Adrenal gland (tissue), 12 donors: Measurements from ENCODE around the gene DGCR8. TPM values are rescaled to one million over a fixed set of nuclear protein-coding genes. Genes with fewer than 3 reads are reported as not detected.

Source experiments
- DNase-seq, 7 donors: peaks; one replicate each; pipeline ENCODE4 v3.0.0-alpha.2; 2019 to 2020
- H3K27ac ChIP-seq, 5 donors: fragments of 200-600 bp; sonication (generic) in 4 of 5; 1 replicate in 3 of 5; 2 replicates in 2 of 5; pipeline versions ENCODE4 v1.5.1 to v1.8.0; 2016 to 2020; ENCODE audit warnings: mild to moderate bottlenecking in 1 of 5
- H3K27me3 ChIP-seq: fragments of 200-600 bp; 2 replicates; pipeline ENCODE4 v1.8.0; 2021
- H3K36me3 ChIP-seq, 2 donors: fragments of 200-600 bp; replicated peaks in 1 of 2; 1 replicate in 1 of 2; 2 replicates in 1 of 2; pipeline versions ENCODE4 v1.5.1 to v1.8.0; 2018 to 2022
- H3K4me1 ChIP-seq, 2 donors: fragments of 200-600 bp; replicated peaks in 1 of 2; 1 replicate in 1 of 2; 2 replicates in 1 of 2; pipeline versions ENCODE4 v1.5.1 to v1.8.0; 2018 to 2021
- H3K4me3 ChIP-seq, 4 donors: fragments of 200-600 bp; sonication (generic) in 3 of 4; one replicate each; pipeline ENCODE4 v1.5.1; 2016 to 2018
- H3K9me3 ChIP-seq, 3 donors: fragments of 200-600 bp; sonication (generic) in 1 of 3; replicated peaks in 1 of 3; 1 replicate in 2 of 3; 2 replicates in 1 of 3; pipeline versions ENCODE4 v1.5.1 to v1.8.0; 2016 to 2021
- CTCF ChIP-seq, 6 experiments: fragments of 450-650 bp in 4 of 6; fragments of 200-600 bp in 2 of 6; sonication (generic) in 1 of 6; IDR thresholded peaks; 1 replicate in 5 of 6; 2 replicates in 1 of 6; pipeline versions ENCODE4 v1.5.1 to v1.8.0; 2016 to 2021; ENCODE audit warnings: antibody characterized with exemption in 6 of 6, mild to moderate bottlenecking in 2 of 6, moderate library complexity in 1 of 6
- POLR2A ChIP-seq, 2 donors: fragments of 450-650 bp; IDR thresholded peaks; one replicate each; pipeline ENCODE4 v1.6.1; 2017; ENCODE audit warnings: antibody characterized with exemption in 2 of 2, mild to moderate bottlenecking in 2 of 2, moderate library complexity in 1 of 2
- WGBS, 4 donors: extraction: QIAGEN DNeasy Blood & Tissue Kit in 2 of 4; methylation state at CpG; one replicate each; pipeline versions ENCODE4 v1.1.5 to v1.1.7; 2013 to 2017; 5-methylcytosine and 5-hydroxymethylcytosine counted together
- intact Hi-C, 2 donors: fragments of 100-400 bp; cut with DNase I; formaldehyde crosslinking; loops; one replicate each; pipeline versions ENCODE4 v1.14.1 to v1.15.0; 2022 to 2023
- microRNA counts, 2 donors: library from miRNA; unstranded; fragments of <30 nt; microRNA quantifications; one replicate each; lab custom pipeline; 2016
- microRNA-seq, 3 donors: library from miRNA; unstranded; fragments of <30 nt; microRNA quantifications; one replicate each; pipeline ENCODE4, GENCODE V29; 2017 to 2020
- polyA plus RNA-seq, 3 donors: library from polyadenylated mRNA; stranded (reverse); fragments of 200-250 nt in 2 of 3; fragments of 350-450 nt in 1 of 3; fragmentation: Illumina TruSeq in 1 of 3; extraction: RNeasy Lipid Tissue Mini Kit (QIAGEN cat#74804) in 1 of 3; gene quantifications; one replicate each; pipeline ENCODE4 v1.2.3, GENCODE V29; 2013 to 2014
- small RNA-seq, 2 donors: library from RNA; depleted of rRNA; stranded (forward); fragments of <200 nt; gene quantifications; one replicate each; pipeline ENCODE3, GENCODE V24; 2016
- total RNA-seq, 9 donors: library from RNA; depleted of rRNA in 4 of 9; stranded (reverse); fragments of >200 nt in 4 of 9; fragments of 120-200 nt in 1 of 9; fragmentation: NEBNext Ultra II Directional in 1 of 9; extraction: Animal tissue kit (Norgen Biotek cat#: 25700) in 1 of 9; gene quantifications; one replicate each; pipeline versions ENCODE4 v1.1.0 to v1.2.4, GENCODE V29; 2013 to 2023
- donor health status: healthy with polysubstance abuse.
- donor health status: Bipolar disorder and iron deficiency.
- donor health status: DM: yes; HTN: yes; CAD: no.
- donor health status: DM: no; HTN: no; CAD: no.
- donor health status: DM: no; HTN: no; CAD: no.
- donor health status: DM: yes; HTN: yes; CAD: no.

DGCR8 gene
- total and polyA plus RNA-seq, 12 donors, result 7.2 to 32.2 (median 22.4) TPM

- no peak for DNase-seq
- Histone ChIP-seq H3K9me3 (no peaks in the 10 kb centered on the region), H3K27me3 (no peaks in the 10 kb centered on the region), H3K4me3 (no peak overlapping the region), H3K36me3 (no peaks in the 10 kb centered on the region), H3K27ac (no peak overlapping the region), H3K4me1 (peaks cover 0 to 7% of the 10 kb centered on the region in 2 donors)
- whole genome bisulfite sequencing, 4 donors, result 73 to 88% (median 83%) methylated on average over 8 to 10 of the region's 10 CpGs
- no peak for TF ChIP-seq POLR2A (IDR thresholded peaks at IDR 0.05)
- no peak for TF ChIP-seq CTCF (IDR thresholded peaks at IDR 0.05)
- intact Hi-C loops, result no loop called here
These were observed 80.0 kb downstream of the DGCR8 start for GRCh38 chr22:20160041-20160440.

MicroRNAs encoded within 50 kb of the gene (microRNA counts, 767-probe panel; counts per million panel counts)
- microRNA hsa-miR-1306-3p (lab: Ali Mortazavi, UCI), result 0 counts per million in 2 donors
- microRNA hsa-miR-185-5p (lab: Ali Mortazavi, UCI), result 4,532 to 5,232 counts per million in 2 donors

Small RNA genes lying within 50 kb of the gene (microRNA-seq; reads per million reads assigned to microRNA genes)
- gene MIR185, result 485 to 1,220 (median 707) reads per million in 3 donors
- gene MIR6816, result 0 to 0.38 (median 0.28) reads per million in 3 donors

Small RNA genes lying within 50 kb of the gene (small RNA-seq; reads per million reads assigned to genes)
- gene MIR185 (3.8 reads per million in 2 donors), gene MIR6816 (0 to 0.12 reads per million in 2 donors), gene RF00017 (0 reads per million in 2 donors), gene RF00599 (0 reads per million in 2 donors)

Other genes starting within 250 kb of the DGCR8 start
- gene GNB1L, start 225.4 kb upstream of the DGCR8 start, total RNA-seq, result 1 to 10 TPM in 8 of 9 donors, under 1 TPM in 1; 0.26 to 6.6 (median 3.1) TPM
- gene GNB1L, start 225.4 kb upstream of the DGCR8 start, polyA plus RNA-seq, result 1 to 10 TPM in 2 of 3 donors, not detected in 1; 4.3 to 6.2 TPM
- 10 to 100 TPM in 7 of 9 donors, 1 to 10 TPM in 2; 5.5 to 17.5 (median 12.1) TPM for gene RTL10, start 225.4 kb upstream of the DGCR8 start, total RNA-seq
- gene RTL10, start 225.4 kb upstream of the DGCR8 start, polyA plus RNA-seq, result 10 to 100 TPM in 1 of 3 donors, 1 to 10 TPM in 2; 5.8 to 14.1 (median 7.9) TPM
- 100 to 1,000 TPM; 268 to 743 (median 469) TPM for gene COMT, start 138.5 kb upstream of the DGCR8 start, total RNA-seq
- 100 to 1,000 TPM in 1 of 3 donors, 10 to 100 TPM in 2; 51.3 to 220 (median 65.5) TPM for gene COMT, start 138.5 kb upstream of the DGCR8 start, polyA plus RNA-seq
- gene TXNRD2, start 138.4 kb upstream of the DGCR8 start, total RNA-seq, result 10 to 100 TPM; 41.7 to 74.2 (median 57.9) TPM
- gene TXNRD2, start 138.4 kb upstream of the DGCR8 start, polyA plus RNA-seq, result 100 to 1,000 TPM in 2 of 3 donors, 10 to 100 TPM in 1; 39.6 to 171 (median 148) TPM
- gene ARVCF, start 63.4 kb upstream of the DGCR8 start, total RNA-seq, result 10 to 100 TPM in 6 of 9 donors, 1 to 10 TPM in 3; 8.4 to 46.1 (median 18.4) TPM
- gene ARVCF, start 63.4 kb upstream of the DGCR8 start, polyA plus RNA-seq, result 10 to 100 TPM in 2 of 3 donors, 1 to 10 TPM in 1; 1.2 to 74.8 (median 18.8) TPM
- gene TANGO2, start 59.1 kb upstream of the DGCR8 start, total RNA-seq, result 10 to 100 TPM; 36.3 to 87.0 (median 46.0) TPM
- gene TANGO2, start 59.1 kb upstream of the DGCR8 start, polyA plus RNA-seq, result 10 to 100 TPM; 25.1 to 42.6 (median 38.5) TPM
- 100 to 1,000 TPM in 6 of 9 donors, 10 to 100 TPM in 3; 71.4 to 346 (median 136) TPM for gene RANBP1, start 35.9 kb downstream of the DGCR8 start, total RNA-seq
- 100 to 1,000 TPM in 1 of 3 donors, 10 to 100 TPM in 2; 63.3 to 128 (median 70.1) TPM for gene RANBP1, start 35.9 kb downstream of the DGCR8 start, polyA plus RNA-seq
- 10 to 100 TPM; 43.5 to 90.3 (median 66.2) TPM for gene TRMT2A, start 37.0 kb downstream of the DGCR8 start, total RNA-seq
- gene TRMT2A, start 37.0 kb downstream of the DGCR8 start, polyA plus RNA-seq, result 100 to 1,000 TPM in 2 of 3 donors, 10 to 100 TPM in 1; 22.4 to 283 (median 168) TPM
- 10 to 100 TPM in 8 of 9 donors, 1 to 10 TPM in 1; 5.7 to 65.6 (median 33.9) TPM for gene ZDHHC8, start 51.6 kb downstream of the DGCR8 start, total RNA-seq
- gene ZDHHC8, start 51.6 kb downstream of the DGCR8 start, polyA plus RNA-seq, result 100 to 1,000 TPM in 1 of 3 donors, 10 to 100 TPM in 2; 15.5 to 109 (median 59.3) TPM
- 1 to 10 TPM in 2 of 9 donors, under 1 TPM in 6, not detected in 1; 0.30 to 1.6 (median 0.65) TPM for gene CCDC188, start 70.8 kb downstream of the DGCR8 start, total RNA-seq
- gene CCDC188, start 70.8 kb downstream of the DGCR8 start, polyA plus RNA-seq, result 10 to 100 TPM in 1 of 3 donors, 1 to 10 TPM in 1, not detected in 1; 2.9 to 19.0 TPM
- gene RTN4R, start 188.1 kb downstream of the DGCR8 start, total RNA-seq, result 10 to 100 TPM in 1 of 9 donors, 1 to 10 TPM in 5, under 1 TPM in 3; 0.35 to 18.8 (median 1.1) TPM
- 1 to 10 TPM in 2 of 3 donors, under 1 TPM in 1; 0.35 to 1.9 (median 1.1) TPM for gene RTN4R, start 188.1 kb downstream of the DGCR8 start, polyA plus RNA-seq
- 100 to 1,000 TPM in 3 of 9 donors, 10 to 100 TPM in 6; 43.7 to 159 (median 70.8) TPM for gene DGCR6L, start 239.8 kb downstream of the DGCR8 start, total RNA-seq
- gene DGCR6L, start 239.8 kb downstream of the DGCR8 start, polyA plus RNA-seq, result 100 to 1,000 TPM in 1 of 3 donors, 10 to 100 TPM in 2; 12.1 to 107 (median 96.2) TPM